Measurements from ENCODE around the gene L3MBTL4. TPM values are rescaled to one million over a fixed set of nuclear protein-coding genes. Genes with fewer than 3 reads are reported as not detected.

Gene L3MBTL4
- total RNA-seq, 1 experiment from 2014 or later: 2.1 TPM

DNA sequence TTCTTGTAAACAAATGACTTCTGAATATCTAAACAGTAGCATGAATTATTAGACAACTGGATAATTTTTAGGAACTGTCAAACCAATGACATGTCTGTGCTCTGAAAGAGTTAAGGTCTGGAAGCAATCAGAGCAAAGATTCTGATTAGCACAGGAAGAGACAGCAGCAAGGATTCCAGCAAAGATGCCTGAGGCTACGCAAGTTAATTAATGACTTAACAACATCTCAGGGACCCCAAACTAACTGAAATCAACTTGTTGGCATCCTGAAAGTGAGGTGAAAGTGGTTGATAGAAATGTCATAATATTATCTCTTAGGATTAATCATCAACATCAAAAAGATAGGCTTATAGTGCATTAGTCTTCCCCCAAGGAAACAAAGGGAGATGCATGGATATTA lies 396.0 kb downstream of the L3MBTL4 start:
- no TSS peak for BruUV-seq (replicated peaks)
- H3K27ac Mint-ChIP-seq (ENCODE audit: unreplicated experiment): no peak overlapping the region
- TF ChIP-seq, protein P1, sequence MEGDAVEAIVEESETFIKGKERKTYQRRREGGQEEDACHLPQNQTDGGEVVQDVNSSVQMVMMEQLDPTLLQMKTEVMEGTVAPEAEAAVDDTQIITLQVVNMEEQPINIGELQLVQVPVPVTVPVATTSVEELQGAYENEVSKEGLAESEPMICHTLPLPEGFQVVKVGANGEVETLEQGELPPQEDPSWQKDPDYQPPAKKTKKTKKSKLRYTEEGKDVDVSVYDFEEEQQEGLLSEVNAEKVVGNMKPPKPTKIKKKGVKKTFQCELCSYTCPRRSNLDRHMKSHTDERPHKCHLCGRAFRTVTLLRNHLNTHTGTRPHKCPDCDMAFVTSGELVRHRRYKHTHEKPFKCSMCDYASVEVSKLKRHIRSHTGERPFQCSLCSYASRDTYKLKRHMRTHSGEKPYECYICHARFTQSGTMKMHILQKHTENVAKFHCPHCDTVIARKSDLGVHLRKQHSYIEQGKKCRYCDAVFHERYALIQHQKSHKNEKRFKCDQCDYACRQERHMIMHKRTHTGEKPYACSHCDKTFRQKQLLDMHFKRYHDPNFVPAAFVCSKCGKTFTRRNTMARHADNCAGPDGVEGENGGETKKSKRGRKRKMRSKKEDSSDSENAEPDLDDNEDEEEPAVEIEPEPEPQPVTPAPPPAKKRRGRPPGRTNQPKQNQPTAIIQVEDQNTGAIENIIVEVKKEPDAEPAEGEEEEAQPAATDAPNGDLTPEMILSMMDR (IDR thresholded peaks at IDR 0.05; ENCODE audit: unreplicated experiment): no peak
- intact Hi-C loops (cut with micrococcal nuclease; ENCODE audit: unreplicated experiment): no loop called here
- CTCF ChIA-PET: no interaction called here
- H3K27me3 Mint-ChIP-seq (ENCODE audit: unreplicated experiment): peaks cover 23% of the 10 kb centered on the region
- H3K4me3 Mint-ChIP-seq (ENCODE audit: low read depth, unreplicated experiment): no peak overlapping the region
- H3K9me3 Mint-ChIP-seq (ENCODE audit: low read depth, unreplicated experiment): peaks cover 3% of the 10 kb centered on the region
- no peak for DNase-seq
- no peaks in the 10 kb centered on the region for H3K36me3 Mint-ChIP-seq (ENCODE audit: insufficient read depth, unreplicated experiment)
- H3K4me1 Mint-ChIP-seq (ENCODE audit: low read depth, unreplicated experiment): no peaks in the 10 kb centered on the region

DNA sequence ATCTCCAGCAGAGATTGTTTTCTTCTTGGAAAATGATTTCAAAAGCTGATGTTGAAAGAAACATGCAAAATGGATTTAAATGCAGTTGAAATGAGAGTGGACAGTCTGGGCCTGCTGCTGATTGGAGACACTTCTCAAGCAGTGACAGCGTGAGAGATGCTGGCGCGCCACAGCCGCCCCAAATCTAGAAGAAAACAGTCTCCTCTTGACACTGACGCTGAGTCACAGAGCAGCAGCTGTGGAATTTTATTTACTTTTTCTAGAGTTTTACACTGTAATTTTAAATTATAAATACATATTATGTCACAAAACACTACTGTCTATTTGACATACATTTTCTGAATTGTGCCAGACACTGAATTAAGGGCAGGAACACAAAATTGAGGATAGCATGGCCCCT lies 397.5 kb downstream of the L3MBTL4 start:
- H3K4me1 Mint-ChIP-seq (ENCODE audit: low read depth, unreplicated experiment): no peaks in the 10 kb centered on the region
- no peaks in the 10 kb centered on the region for H3K36me3 Mint-ChIP-seq (ENCODE audit: insufficient read depth, unreplicated experiment)
- intact Hi-C loops (cut with micrococcal nuclease; ENCODE audit: unreplicated experiment): no loop called here
- TF ChIP-seq, protein P1 (IDR thresholded peaks at IDR 0.05; ENCODE audit: unreplicated experiment): no peak
- no peak overlapping the region for H3K27ac Mint-ChIP-seq (ENCODE audit: unreplicated experiment)
- H3K4me3 Mint-ChIP-seq (ENCODE audit: low read depth, unreplicated experiment): no peak overlapping the region
- BruUV-seq (replicated peaks): no TSS peak
- H3K9me3 Mint-ChIP-seq (ENCODE audit: low read depth, unreplicated experiment): peaks cover 3% of the 10 kb centered on the region
- CTCF ChIA-PET: no interaction called here
- no peak for DNase-seq
- H3K27me3 Mint-ChIP-seq (ENCODE audit: unreplicated experiment): peaks cover 23% of the 10 kb centered on the region

DNA sequence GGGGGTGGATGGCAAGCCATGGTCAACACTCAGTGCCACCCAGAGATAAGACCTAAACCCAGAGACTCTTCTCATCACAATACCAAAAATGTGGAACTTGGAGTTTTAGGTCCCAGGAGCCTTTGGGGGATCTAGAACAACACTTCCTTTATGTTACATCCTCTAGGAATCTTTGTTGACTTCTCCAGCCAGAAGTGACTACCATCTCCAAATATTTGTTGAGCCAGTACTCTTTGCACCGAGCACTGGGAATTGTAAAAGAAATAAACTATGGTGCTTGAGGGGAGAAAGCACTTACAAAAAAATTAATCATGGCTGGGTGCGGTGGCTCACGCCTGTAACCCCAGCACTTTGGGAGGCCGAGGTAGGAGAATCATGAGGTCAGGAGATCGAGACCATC lies 399.3 kb downstream of the L3MBTL4 start:
- no peak for DNase-seq
- intact Hi-C loops (cut with micrococcal nuclease; ENCODE audit: unreplicated experiment): no loop called here
- Mint-ChIP-seq H3K4me3 (ENCODE audit: low read depth, unreplicated experiment) (no peak overlapping the region), H3K36me3 (ENCODE audit: insufficient read depth, unreplicated experiment) (no peaks in the 10 kb centered on the region), H3K4me1 (ENCODE audit: low read depth, unreplicated experiment) (no peaks in the 10 kb centered on the region), H3K27me3 (ENCODE audit: unreplicated experiment) (peaks cover 9% of the 10 kb centered on the region), H3K27ac (ENCODE audit: unreplicated experiment) (no peak overlapping the region), H3K9me3 (ENCODE audit: low read depth, unreplicated experiment) (no peaks in the 10 kb centered on the region)
- CTCF ChIA-PET: no interaction called here
- BruUV-seq (replicated peaks): no TSS peak
- TF ChIP-seq, protein P1 (IDR thresholded peaks at IDR 0.05; ENCODE audit: unreplicated experiment): no peak

DNA sequence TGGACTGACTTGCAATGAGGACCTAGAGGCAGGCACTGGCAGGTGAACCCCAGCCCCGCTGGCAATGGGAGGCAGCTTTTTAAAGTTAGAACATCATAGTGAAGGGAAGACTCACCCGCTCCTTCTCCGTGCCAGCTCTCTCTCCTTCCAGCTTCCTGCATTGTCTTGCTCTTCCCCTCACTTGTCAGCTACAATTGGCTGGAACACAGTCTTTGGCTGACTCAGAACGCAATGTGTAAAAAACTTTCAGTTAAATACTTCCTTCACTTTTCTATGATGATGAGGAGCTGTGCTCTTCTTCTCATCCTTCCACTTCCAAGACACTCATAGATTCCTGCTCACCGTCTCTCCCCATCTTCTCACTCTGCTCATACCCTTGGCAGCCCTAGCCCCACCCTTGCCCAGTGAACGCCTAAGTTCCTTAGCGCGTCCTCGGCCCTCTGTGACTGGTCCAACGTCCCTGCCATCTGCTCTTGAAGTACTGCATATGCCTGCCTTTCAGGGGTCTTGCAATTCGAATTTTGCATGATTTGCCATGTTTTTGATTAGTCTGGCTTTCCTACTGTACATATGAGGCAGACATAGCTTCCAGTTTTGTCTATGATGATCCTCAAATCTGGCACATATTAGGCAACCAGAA lies 401.4 kb downstream of the L3MBTL4 start:
- no TSS peak for BruUV-seq (replicated peaks)
- Mint-ChIP-seq H3K36me3 (ENCODE audit: insufficient read depth, unreplicated experiment) (no peaks in the 10 kb centered on the region), H3K27me3 (ENCODE audit: unreplicated experiment) (no peaks in the 10 kb centered on the region), H3K4me1 (ENCODE audit: low read depth, unreplicated experiment) (no peaks in the 10 kb centered on the region), H3K27ac (ENCODE audit: unreplicated experiment) (no peak overlapping the region), H3K9me3 (ENCODE audit: low read depth, unreplicated experiment) (no peaks in the 10 kb centered on the region), H3K4me3 (ENCODE audit: low read depth, unreplicated experiment) (no peak overlapping the region)
- CTCF ChIA-PET: no interaction called here
- no peak for DNase-seq
- TF ChIP-seq, protein P1 (IDR thresholded peaks at IDR 0.05; ENCODE audit: unreplicated experiment): no peak
- intact Hi-C loops (cut with micrococcal nuclease; ENCODE audit: unreplicated experiment): no loop called here

All from Calu3 (cell line).